Stimulated activated CD8-positive, alpha-beta memory T cell treated with anti-CD3 and anti-CD28 coated beads, Interleukin-12 subunit alpha, Interleukin-12 subunit beta, amount 100 ng/mL, for 24 hours (primary cell): Measurements from ENCODE around the gene IPO8.
A peak's percentile ranks its signal among the peaks of the same experiment; 100 is the strongest.

Experiments used
- DNase-seq: peaks from one replicate; pipeline ENCODE4 v3.0.0-alpha.2; 2020; ENCODE audit errors: extremely low read depth

IPO8 gene

GRCh38 chr12:30695199-30696102 lies at the start of gene IPO8:
Gene IPO8, minus strand, starts transcription at chr12:30695869. Its CDS starts 222 bp downstream, at chr12:30695647.
- peak; percentile 75 for DNase-seq

GRCh38 chr12:30744321-30744720 lies 48.7 kb upstream of the IPO8 start:
- DNase-seq: no peak

GRCh38 chr12:30740274-30740673 lies 44.6 kb upstream of the IPO8 start:
- DNase-seq: no peak

DNA sequence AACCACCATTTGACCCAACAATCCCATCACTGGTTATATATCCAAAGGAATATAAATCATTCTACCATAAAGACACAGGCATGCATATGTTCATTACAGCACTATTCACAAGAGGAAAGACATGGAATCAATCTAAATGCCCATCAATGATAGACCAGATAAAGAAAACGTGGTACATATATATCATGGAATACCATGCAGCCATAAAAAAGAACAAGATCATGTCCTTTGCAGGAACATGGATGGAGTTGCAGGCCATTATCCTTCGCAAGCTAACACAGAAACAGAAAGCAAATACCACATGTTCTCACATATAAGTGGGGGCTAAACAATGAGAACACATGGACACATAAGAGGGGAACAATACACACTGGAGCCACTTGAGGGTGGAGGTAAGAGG lies 43.4 kb upstream of the IPO8 start:
- no peak for DNase-seq

DNA sequence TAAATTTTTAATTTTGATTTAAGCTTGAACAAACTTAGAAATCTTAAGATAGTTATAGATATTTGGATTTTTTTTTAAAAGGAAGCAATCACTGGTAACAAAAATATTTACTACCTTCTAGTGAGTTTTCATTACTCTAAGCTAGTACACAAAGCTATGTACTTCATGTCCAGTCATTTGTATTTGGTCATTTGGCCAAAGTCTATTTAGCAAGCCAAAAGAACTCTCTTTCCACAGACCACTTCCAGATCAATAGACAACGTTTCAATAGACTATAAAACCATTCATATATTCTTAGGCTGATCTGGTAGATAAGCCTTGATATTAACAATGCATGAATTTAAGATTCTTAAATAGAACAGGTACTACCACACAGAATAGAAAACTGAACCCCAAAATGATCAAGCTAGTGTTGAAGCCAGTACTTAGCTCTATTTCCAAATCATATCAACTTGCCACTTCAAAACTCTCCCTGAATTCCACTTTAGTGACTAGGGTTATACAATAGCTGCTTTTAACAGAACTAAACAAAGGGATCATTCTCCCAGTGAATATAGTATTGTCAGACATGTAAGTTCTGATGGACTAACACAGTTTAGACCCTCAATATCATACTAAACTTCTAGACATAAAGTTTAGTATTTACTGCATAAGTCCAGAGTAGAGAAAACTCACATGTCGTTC lies 37.4 kb upstream of the IPO8 start:
- DNase-seq: no peak

GRCh38 chr12:30730011-30730410 lies 34.3 kb upstream of the IPO8 start:
- DNase-seq: no peak

DNA sequence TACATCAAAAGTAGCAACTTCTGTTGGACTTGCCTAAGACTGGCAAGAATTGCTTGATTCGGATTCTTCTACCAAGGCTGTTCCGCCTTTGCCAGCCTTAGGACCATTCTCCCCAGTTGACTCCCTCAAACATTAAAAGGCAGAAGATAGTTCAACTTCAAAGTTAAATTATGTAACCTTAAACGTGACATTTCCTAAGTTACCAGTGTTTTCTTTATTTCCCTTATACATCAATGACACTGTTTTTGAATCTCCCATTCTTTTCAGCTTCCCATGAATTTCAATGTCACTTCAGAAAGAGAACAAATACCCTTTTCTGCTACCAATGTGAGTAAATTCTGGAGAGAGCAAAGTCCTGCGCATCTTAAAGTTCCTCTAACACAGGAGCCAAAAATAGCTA lies 33.9 kb upstream of the IPO8 start:
- no peak for DNase-seq

DNA sequence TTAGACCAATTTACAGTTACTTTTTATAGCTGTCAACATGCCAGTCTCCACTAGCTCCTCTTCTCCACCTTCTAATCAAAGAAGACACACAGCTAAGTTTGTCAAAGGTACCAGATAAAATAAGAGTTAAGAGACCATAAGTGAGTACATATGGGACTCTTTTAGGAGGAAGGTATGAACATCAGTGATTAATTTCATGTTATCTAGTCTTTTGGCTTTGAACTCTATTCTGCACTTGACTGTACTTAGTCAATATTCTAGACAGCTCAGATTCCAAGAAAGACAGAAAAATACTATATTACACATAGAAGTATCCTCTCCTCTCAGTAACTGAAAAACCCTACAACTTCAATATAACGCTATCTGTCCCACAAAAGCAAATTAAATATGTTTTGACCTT lies 31.0 kb upstream of the IPO8 start:
- no peak for DNase-seq

DNA sequence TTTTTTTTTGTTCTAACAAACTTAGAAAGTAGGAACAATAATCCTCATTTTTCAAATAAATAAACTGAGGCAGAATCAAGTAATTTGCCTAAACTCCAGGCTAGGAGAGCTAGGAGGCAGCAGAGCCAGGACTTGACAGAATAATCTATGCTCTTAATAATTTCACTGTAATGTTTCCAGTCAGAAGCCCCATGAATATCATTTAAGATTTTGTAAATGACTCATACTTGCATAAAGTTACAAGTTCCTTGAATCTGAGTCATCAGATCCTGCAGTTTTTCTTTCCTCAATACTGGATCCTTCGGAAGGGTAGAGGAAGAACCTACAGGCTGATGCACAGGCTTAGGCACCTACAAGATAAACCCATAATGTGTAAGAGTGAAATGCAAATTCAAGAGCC lies 30.1 kb upstream of the IPO8 start:
- no peak for DNase-seq

DNA sequence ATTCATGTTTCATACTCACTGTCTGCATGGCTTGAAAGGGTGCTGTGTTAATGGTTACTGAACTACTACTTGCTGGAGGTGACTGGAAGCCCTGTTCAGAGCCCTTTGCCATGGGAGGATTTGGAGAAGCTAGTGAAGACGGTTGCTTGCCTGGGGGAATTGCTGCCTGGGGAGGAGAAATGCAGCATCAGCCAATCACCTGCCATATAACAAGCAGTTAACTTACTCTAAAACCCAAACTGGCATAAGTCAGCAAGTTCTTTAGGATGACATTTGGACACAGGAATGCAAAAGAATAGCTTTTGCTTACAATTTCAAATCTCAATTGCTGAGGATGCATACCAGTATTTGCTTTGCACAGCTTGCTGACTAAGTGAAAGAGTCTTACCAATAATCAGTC lies 23.4 kb upstream of the IPO8 start:
- no peak for DNase-seq

DNA sequence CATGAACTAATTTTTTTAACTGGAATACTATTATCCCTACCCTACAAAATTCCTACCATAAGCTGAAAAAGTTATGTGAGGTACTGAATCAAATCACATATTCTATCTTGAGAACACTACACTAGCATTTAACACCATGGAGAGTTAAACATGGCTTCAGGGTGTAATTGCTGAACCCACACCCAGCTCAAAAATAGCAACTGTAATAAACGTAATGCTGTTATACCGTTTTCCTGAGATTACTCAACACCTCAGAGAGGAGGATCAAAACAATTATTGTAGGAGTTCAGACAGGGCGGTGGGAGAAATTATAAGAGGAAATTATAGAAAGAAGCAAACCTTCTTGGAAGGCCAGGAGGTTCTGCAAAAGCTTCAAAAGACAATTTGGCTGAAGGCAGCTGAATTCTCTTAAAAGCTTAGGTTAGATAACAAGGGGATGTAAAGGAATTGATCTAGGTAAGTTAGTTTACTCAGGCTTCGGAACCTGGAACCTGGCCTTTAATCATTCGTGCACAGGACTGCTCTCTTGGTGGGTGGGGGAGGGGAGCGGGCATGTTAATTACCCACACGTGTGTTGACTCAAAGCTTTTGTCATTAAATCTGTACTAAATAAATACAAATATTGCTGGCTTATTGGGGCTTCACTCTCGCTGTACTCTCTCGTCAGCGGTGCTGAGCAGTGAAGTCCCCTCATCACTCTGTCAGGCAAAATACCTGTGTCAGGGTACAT lies 12.1 kb upstream of the IPO8 start:
- no peak for DNase-seq

GRCh38 chr12:30706476-30706875 lies 10.8 kb upstream of the IPO8 start:
- DNase-seq: no peak

DNA sequence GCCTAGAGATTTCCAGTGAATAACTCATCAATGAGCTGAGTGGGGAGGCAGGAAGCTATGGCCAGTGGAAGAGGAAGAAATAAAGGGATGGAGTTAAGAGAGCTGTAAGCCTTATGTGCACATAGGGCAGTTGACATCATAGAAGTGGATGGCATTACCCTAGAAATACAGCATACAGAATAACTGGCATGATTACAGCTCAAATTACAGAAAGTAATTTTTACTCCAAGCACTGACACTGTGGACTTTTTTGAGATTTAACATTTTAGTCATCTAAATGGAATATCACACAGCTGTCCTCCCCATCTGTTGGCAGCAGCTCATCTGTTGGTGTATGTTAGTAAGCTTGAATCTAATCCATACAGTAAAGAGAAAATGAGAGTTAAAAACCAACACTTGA lies 5.4 kb upstream of the IPO8 start:
- DNase-seq: no peak

- no peak for DNase-seq
Observed at GRCh38 chr12:30700216-30700900, 4.7 kb upstream of the IPO8 start.

GRCh38 chr12:30698346-30698745 lies 2.7 kb upstream of the IPO8 start:
- DNase-seq: no peak

- DNase-seq: no peak
Observed at GRCh38 chr12:30696943-30697342, 1.3 kb upstream of the IPO8 start.

DNA sequence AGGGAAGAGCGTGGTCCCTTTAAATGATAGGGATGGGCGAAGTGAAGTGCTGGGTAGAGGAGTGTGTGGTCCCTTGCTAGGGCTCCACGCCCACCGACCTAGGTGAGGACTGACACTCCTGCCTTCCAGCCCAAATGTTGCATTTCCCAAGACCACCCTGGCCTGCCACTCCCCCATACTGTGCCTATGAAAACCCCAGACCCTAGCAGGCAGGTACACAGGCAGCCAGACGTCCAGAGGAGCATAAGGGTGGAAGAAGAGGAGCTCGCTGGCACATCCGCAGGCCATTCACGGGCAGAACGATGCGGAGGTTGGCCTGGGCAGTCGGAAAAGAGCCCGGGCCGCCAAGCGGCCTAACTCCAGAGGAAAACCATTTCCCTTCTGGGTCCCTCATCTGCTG lies 817 bp upstream of the IPO8 start:
- no peak for DNase-seq

- DNase-seq: no peak
Observed at GRCh38 chr12:30696103-30696408, 387 bp upstream of the IPO8 start.

- DNase-seq: no peak
Observed at GRCh38 chr12:30694412-30695198, 1.1 kb downstream of the IPO8 start.

DNA sequence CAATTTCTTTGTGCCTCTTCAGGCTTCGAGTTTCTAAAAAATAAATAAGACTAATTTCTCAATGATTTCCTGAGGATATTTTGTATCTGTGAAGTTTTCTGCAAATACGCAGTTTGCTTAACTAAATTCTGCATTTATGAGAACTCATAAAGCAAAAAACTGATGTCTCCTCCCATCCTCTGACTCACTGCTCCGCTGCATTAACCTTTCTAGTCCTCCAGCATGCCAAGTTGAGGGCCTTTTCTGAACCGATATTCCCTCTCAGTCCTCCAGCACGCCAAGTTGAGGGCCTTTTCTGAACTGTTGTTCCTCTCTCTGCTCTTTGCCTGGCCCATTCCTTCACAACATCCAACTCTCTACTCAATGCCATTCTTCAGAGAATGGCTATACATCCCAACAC lies 3.2 kb downstream of the IPO8 start:
- no peak for DNase-seq

DNA sequence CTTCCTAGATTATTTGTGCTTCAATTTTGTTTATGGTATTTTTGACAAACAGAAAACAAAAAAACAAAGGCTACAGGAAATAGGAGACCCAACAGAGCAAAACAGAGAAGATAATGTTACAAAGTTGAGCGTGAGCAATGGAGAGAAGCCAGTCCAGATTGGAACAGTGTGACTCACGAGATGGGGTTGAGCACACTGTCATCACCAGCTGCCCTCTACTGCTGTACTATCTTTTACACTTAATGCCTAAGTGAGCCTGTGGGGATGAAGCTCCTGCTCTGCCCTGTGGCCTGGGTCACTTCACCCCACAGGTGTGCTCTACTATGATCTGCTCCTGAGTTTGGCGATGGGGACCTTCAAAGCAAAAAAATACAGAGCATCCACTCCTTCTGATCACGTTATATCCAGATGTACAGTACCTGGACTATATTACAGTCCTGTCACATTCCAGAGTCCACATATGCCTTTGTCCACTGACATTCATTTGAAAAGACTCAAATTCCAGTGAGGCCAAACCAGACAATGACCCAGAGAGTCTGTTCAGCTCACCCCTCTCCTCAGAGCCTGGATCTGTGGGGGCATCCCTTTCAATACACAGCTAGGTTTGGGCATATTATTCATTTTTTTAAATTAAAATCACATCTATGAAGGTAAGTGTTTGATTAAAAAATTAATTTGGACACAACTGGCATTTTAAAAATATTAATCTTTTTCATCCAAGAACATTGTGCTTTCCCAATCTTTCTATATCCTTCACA lies 4.4 kb downstream of the IPO8 start:
- DNase-seq: no peak
